GM12878 (cell line): ENCODE data around the gene TUBD1. TPM values are rescaled to one million over a fixed set of nuclear protein-coding genes. Genes with fewer than 3 reads are reported as not detected.

Experiments
- EED ChIP-seq: sonication (generic); IDR thresholded peaks from 2 replicates; pipeline ENCODE4 v1.6.1; 2016; ENCODE audit warnings: antibody characterized with exemption, low read depth
- EP300 ChIP-seq, 2 experiments: fragments of 150-350 bp in 1 of 2; IDR thresholded peaks; 2 replicates each; pipeline ENCODE4 v1.6.1; 2011 to 2012; ENCODE audit warnings: low read depth in 2 of 2, low read length in 2 of 2, borderline replicate concordance in 1 of 2, improper control_type of control experiment in 1 of 2, inconsistent platforms in 1 of 2; ENCODE audit not compliant: control insufficient read depth in 1 of 2
- IKZF1 ChIP-seq: fragments of 450-650 bp; conservative IDR thresholded peaks from 2 replicates; pipeline ENCODE4 v1.6.1; 2017; ENCODE audit warnings: antibody characterized with exemption, mild to moderate bottlenecking
- IRF4 ChIP-seq: IDR thresholded peaks from 2 replicates; pipeline ENCODE4 v1.6.1; 2011; ENCODE audit warnings: low read depth, low read length
- RCOR1 ChIP-seq: conservative IDR thresholded peaks from 2 replicates; pipeline ENCODE4 v1.6.1; 2012; ENCODE audit warnings: low read depth, low read length, improper control_type of control experiment
- RELA ChIP-seq: fragments of 450-650 bp; IDR thresholded peaks from 2 replicates; pipeline ENCODE4 v1.8.0; 2014; ENCODE audit warnings: borderline replicate concordance; ENCODE audit not compliant: partially characterized antibody
- SIN3A ChIP-seq: IDR thresholded peaks from 2 replicates; pipeline ENCODE4 v1.6.1; 2012; ENCODE audit warnings: low read depth, low read length, improper control_type of control experiment
- SMC3 ChIP-seq: IDR thresholded peaks from 2 replicates; pipeline ENCODE4 v1.6.1; 2011; ENCODE audit warnings: low read length, improper control_type of control experiment, borderline replicate concordance
- SREBF2 ChIP-seq: IDR thresholded peaks from 2 replicates; pipeline ENCODE4 v1.6.1; 2012; ENCODE audit warnings: mild to moderate bottlenecking, low read length
- SUPT20H ChIP-seq: IDR thresholded peaks from 2 replicates; pipeline ENCODE4 v1.6.1; 2011; ENCODE audit warnings: low read depth, mild to moderate bottlenecking, low read length, moderate library complexity, borderline replicate concordance; ENCODE audit not compliant: control insufficient read depth
- YY1 ChIP-seq: IDR thresholded peaks from 2 replicates; pipeline ENCODE4 v1.6.1; 2011; ENCODE audit warnings: low read depth, mild to moderate bottlenecking, low read length
- ZNF207 ChIP-seq: fragments of 450-650 bp; IDR thresholded peaks from 2 replicates; pipeline ENCODE4 v1.6.1; 2014; ENCODE audit warnings: antibody characterized with exemption, mild to moderate bottlenecking, borderline replicate concordance
- ZNF384 ChIP-seq: IDR thresholded peaks from 2 replicates; pipeline ENCODE4 v1.6.1; 2012; ENCODE audit warnings: low read depth, mild to moderate bottlenecking, low read length, improper control_type of control experiment, borderline replicate concordance
- polyA plus RNA-seq, 11 experiments: library from polyadenylated mRNA; depleted of rRNA in 4 of 11; unstranded in 6 of 11; stranded (reverse) in 5 of 11; fragments of >200 nt; fragmentation: Nextera tagmentation in 4 of 11; fragmentation: Illumina TruSeq in 1 of 11; extraction: Ambion mirVana in 4 of 11; extraction: Trizol in 1 of 11; gene quantifications; 1 replicate in 1 of 11; 2 replicates in 10 of 11; pipeline versions ENCODE4 v1.2.1 to v1.2.3, GENCODE V29; 2011 to 2016; ENCODE audit warnings: inconsistent platforms in 2 of 11, missing spikeins in 2 of 11, low read depth in 1 of 11
- total RNA-seq, 4 experiments: library from RNA; depleted of rRNA in 3 of 4; stranded (reverse); fragments of >200 nt in 3 of 4; fragmentation: Illumina TruSeq in 1 of 4; extraction: Trizol in 1 of 4; gene quantifications; 2 replicates each; pipeline versions ENCODE4 v1.2.1 to v1.2.3, GENCODE V29; 2013 to 2021
- TF ChIP-seq, protein P1 (sequence below): fragments of 450-650 bp; formaldehyde crosslinking; IDR thresholded peaks from 2 replicates; pipeline ENCODE4 v1.4.0; 2020; ENCODE audit warnings: mild to moderate bottlenecking, moderate library complexity
- TF ChIP-seq, protein P2 (sequence below): fragments of 450-650 bp; IDR thresholded peaks from 2 replicates; pipeline ENCODE4 v1.6.1; 2017; ENCODE audit warnings: antibody characterized with exemption, mild to moderate bottlenecking, moderate library complexity
- TF ChIP-seq, protein P3 (sequence below): fragments of 450-650 bp; formaldehyde crosslinking; IDR thresholded peaks from 2 replicates; pipeline ENCODE4 v1.4.0; 2022; ENCODE audit warnings: mild to moderate bottlenecking, moderate library complexity
- TF ChIP-seq, protein P4 (sequence below): IDR thresholded peaks from 2 replicates; pipeline ENCODE4 v1.6.1; 2011; ENCODE audit warnings: low read depth, mild to moderate bottlenecking, low read length, moderate library complexity, borderline replicate concordance; ENCODE audit errors: extremely low read depth

Gene TUBD1
- total and polyA plus RNA-seq, 10 of the 15 experiments (the other 5 are each of a cell fraction or from before 2014, with no cell fraction given): 5.3 to 10.8 (median 8.3) TPM

DNA sequence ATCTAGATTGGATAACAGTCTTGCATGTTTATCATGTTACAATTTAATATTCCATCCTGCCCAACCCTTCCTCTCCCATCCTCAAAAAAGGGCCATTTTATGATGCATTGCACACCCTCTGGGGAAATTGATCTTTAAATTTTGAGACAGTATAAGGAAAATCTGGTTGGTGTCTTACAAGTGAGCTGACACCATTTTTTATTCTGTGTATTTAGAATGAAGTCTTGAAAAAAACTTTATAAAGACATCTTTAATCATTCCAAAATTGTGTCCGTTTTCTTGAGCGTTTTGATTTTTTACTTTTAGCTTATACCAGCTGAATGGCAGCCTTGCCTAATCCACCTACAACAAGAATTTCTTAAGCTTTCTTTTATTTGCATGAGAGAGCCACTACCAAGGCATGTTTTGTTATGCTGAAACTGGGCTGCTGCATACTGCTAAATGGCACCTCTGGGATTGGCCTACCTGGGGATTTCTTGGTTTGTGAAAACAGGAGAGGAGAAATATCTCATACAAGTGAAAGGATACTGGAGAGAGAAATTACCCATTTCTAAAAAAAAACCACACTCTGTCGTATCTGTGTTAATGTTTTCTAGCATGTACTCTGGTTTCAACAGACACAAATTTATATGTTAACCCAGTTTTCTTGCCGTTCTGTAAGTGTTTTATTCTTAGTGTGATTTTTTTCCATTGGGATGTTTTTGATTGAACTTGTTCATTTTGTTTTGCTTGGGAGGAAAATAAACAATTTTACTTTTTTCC, 52.2 kb downstream of the TUBD1 start (continued):
- TF ChIP-seq, protein P1, sequence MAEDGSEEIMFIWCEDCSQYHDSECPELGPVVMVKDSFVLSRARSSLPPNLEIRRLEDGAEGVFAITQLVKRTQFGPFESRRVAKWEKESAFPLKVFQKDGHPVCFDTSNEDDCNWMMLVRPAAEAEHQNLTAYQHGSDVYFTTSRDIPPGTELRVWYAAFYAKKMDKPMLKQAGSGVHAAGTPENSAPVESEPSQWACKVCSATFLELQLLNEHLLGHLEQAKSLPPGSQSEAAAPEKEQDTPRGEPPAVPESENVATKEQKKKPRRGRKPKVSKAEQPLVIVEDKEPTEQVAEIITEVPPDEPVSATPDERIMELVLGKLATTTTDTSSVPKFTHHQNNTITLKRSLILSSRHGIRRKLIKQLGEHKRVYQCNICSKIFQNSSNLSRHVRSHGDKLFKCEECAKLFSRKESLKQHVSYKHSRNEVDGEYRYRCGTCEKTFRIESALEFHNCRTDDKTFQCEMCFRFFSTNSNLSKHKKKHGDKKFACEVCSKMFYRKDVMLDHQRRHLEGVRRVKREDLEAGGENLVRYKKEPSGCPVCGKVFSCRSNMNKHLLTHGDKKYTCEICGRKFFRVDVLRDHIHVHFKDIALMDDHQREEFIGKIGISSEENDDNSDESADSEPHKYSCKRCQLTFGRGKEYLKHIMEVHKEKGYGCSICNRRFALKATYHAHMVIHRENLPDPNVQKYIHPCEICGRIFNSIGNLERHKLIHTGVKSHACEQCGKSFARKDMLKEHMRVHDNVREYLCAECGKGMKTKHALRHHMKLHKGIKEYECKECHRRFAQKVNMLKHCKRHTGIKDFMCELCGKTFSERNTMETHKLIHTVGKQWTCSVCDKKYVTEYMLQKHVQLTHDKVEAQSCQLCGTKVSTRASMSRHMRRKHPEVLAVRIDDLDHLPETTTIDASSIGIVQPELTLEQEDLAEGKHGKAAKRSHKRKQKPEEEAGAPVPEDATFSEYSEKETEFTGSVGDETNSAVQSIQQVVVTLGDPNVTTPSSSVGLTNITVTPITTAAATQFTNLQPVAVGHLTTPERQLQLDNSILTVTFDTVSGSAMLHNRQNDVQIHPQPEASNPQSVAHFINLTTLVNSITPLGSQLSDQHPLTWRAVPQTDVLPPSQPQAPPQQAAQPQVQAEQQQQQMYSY (CRISPR knock-in tag): peak; percentile 61; the same call in 1 of the 2 replicates
- TF ChIP-seq SUPT20H (no peak), RELA (no peak), RCOR1 (no peak), SREBF2 (no peak), EP300 (IDR thresholded peaks at IDR 0.05; ENCODE audit: borderline replicate concordance in 1 of 2, control insufficient read depth in 1 of 2, low read depth in 2 of 2, low read length in 2 of 2) (peak in 1 of 2 experiments; percentile 22; a peak in 1 of 4 replicates), EED (no peak), IRF4 (no peak), ZNF384 (peak; percentile 18; the same call in 1 of the 2 replicates), IKZF1 (peak; percentile 24; the same call in 1 of the 2 replicates), SIN3A (no peak), SMC3 (no peak), YY1 (0 out of 2 replicates have a peak, but pooled peaks have one; percentile 16), ZNF207 (no peak)
- TF ChIP-seq, protein P2, sequence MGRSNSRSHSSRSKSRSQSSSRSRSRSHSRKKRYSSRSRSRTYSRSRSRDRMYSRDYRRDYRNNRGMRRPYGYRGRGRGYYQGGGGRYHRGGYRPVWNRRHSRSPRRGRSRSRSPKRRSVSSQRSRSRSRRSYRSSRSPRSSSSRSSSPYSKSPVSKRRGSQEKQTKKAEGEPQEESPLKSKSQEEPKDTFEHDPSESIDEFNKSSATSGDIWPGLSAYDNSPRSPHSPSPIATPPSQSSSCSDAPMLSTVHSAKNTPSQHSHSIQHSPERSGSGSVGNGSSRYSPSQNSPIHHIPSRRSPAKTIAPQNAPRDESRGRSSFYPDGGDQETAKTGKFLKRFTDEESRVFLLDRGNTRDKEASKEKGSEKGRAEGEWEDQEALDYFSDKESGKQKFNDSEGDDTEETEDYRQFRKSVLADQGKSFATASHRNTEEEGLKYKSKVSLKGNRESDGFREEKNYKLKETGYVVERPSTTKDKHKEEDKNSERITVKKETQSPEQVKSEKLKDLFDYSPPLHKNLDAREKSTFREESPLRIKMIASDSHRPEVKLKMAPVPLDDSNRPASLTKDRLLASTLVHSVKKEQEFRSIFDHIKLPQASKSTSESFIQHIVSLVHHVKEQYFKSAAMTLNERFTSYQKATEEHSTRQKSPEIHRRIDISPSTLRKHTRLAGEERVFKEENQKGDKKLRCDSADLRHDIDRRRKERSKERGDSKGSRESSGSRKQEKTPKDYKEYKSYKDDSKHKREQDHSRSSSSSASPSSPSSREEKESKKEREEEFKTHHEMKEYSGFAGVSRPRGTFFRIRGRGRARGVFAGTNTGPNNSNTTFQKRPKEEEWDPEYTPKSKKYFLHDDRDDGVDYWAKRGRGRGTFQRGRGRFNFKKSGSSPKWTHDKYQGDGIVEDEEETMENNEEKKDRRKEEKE: peak; percentile 67; the same call in 1 of the 2 replicates
- TF ChIP-seq, protein P3, sequence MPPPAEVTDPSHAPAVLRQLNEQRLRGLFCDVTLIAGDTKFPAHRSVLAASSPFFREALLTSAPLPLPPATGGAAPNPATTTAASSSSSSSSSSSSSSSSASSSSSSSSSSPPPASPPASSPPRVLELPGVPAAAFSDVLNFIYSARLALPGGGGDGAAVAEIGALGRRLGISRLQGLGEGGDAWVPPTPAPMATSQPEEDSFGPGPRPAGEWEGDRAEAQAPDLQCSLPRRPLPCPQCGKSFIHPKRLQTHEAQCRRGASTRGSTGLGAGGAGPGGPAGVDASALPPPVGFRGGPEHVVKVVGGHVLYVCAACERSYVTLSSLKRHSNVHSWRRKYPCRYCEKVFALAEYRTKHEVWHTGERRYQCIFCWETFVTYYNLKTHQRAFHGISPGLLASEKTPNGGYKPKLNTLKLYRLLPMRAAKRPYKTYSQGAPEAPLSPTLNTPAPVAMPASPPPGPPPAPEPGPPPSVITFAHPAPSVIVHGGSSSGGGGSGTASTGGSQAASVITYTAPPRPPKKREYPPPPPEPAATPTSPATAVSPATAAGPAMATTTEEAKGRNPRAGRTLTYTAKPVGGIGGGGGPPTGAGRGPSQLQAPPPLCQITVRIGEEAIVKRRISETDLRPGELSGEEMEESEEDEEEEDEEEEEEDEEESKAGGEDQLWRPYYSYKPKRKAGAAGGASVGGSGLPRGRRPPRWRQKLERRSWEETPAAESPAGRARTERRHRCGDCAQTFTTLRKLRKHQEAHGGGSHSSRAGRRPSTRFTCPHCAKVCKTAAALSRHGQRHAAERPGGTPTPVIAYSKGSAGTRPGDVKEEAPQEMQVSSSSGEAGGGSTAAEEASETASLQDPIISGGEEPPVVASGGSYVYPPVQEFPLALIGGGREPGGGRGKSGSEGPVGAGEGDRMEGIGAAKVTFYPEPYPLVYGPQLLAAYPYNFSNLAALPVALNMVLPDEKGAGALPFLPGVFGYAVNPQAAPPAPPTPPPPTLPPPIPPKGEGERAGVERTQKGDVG (CRISPR knock-in tag): peak; percentile 38; the same call in 1 of the 2 replicates
- TF ChIP-seq, protein P4, sequence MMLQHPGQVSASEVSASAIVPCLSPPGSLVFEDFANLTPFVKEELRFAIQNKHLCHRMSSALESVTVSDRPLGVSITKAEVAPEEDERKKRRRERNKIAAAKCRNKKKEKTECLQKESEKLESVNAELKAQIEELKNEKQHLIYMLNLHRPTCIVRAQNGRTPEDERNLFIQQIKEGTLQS: no peak
